ENCODE data around the gene SERPINE2. TPM values are rescaled to one million over a fixed set of nuclear protein-coding genes. Genes with fewer than 3 reads are reported as not detected.

Gene SERPINE2
- total RNA-seq, 1 experiment from 2014 or later, result 3.8 TPM

DNA sequence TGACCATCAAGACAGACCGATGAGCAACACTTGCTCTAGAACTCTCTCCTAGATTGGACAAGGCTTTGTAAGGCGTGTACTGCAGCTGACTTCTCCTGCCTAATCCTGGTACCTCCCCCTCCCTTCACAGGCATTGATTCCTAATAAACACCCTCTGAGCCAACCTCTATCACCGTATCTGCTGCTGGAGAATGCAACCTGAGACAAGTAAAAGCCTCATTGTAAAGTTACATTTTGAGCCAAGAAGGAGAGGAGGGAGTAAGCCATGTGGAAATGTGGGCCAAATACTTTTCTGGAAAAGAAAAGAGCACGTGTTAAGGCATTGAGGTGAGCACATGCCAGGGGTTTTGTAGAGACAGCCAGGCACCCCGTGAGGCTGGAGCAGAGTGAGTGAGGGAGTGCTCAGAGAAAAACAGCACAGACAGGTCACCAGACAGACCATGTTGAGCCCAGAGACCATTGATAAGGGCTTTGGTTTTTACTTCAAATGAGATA is 91.3 kb downstream of the SERPINE2 start:
- Mint-ChIP-seq H3K36me3 (ENCODE audit: insufficient read depth, unreplicated experiment) (peaks cover 24% of the 10 kb centered on the region), H3K27ac (ENCODE audit: unreplicated experiment) (peak overlapping the region; percentile 11), H3K4me3 (ENCODE audit: unreplicated experiment) (no peak overlapping the region), H3K27me3 (ENCODE audit: insufficient read depth, unreplicated experiment) (no peaks in the 10 kb centered on the region), H3K4me1 (ENCODE audit: low read depth, unreplicated experiment) (peaks cover 39% of the 10 kb centered on the region), H3K9me3 (ENCODE audit: unreplicated experiment) (no peaks in the 10 kb centered on the region)
- TF ChIP-seq CTCF (IDR thresholded peaks at IDR 0.05; ENCODE audit: insufficient read depth in 1 of 2, low read depth in 1 of 2, low read length in 1 of 2, severe bottlenecking in 1 of 2, unreplicated experiment in 1 of 2), result no peak
- CTCF ChIA-PET, result no interaction called here
- no peak overlapping the region for H3K4me3 ChIP-seq (ENCODE audit: low read depth, low read length)
- no peaks in the 10 kb centered on the region for H3K27me3 ChIP-seq (replicated peaks; ENCODE audit: control insufficient read depth, insufficient read depth, low read length)
- H3K36me3 ChIP-seq (ENCODE audit: control insufficient read depth, insufficient read depth, low read length), result no peaks in the 10 kb centered on the region
- peaks cover 11% of the 10 kb centered on the region; the same call in 1 of the 2 replicates for H3K4me1 ChIP-seq
- BruUV-seq (replicated peaks), result no TSS peak
- intact Hi-C loops (cut with micrococcal nuclease; ENCODE audit: unreplicated experiment), result no loop called here
- DNase-seq, result no peak
- no peaks in the 10 kb centered on the region for H3K9me3 ChIP-seq
- POLR2A ChIA-PET, result no interaction called here

DNA sequence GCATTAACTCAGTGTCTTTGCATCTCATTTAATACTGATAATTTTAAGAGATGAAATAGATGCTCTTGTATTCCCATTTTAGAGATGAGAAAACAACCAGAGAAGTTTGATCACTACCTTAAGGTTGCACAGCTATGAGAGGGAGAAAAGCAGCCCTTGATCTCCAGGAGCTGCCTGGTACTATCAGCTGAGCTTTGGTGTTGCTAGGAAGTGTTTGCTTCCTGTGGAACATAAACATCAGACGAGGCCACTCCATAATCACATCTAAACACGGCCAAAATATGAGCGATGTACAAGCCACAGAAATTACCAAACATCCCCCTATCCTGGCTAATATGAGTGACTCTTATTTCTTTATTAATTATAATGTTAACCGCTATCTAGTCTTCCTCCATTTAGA is 93.3 kb downstream of the SERPINE2 start:
- no peak overlapping the region for H3K27ac Mint-ChIP-seq (ENCODE audit: unreplicated experiment)
- H3K4me1 ChIP-seq, result peaks cover 14% of the 10 kb centered on the region
- H3K4me3 Mint-ChIP-seq (ENCODE audit: unreplicated experiment), result peak overlapping the region; percentile 97
- POLR2A ChIA-PET, result interaction anchor here (1.0 to 1.6 kb wide), 2 partner anchors 15 to 84 kb away, joined by 3 to 11 read pairs; no protein-coding TSS in a partner anchor
- BruUV-seq (replicated peaks), result no TSS peak
- no peaks in the 10 kb centered on the region for H3K27me3 ChIP-seq (replicated peaks; ENCODE audit: control insufficient read depth, insufficient read depth, low read length)
- CTCF ChIA-PET, result no interaction called here
- H3K36me3 Mint-ChIP-seq (ENCODE audit: insufficient read depth, unreplicated experiment), result peaks cover 33% of the 10 kb centered on the region
- no peaks in the 10 kb centered on the region for H3K9me3 ChIP-seq
- intact Hi-C loops (cut with micrococcal nuclease; ENCODE audit: unreplicated experiment), result loop anchor here (1.0 kb wide), 3 partner anchors 12 to 37 kb away; partner anchors contain the start of gene MRPL44
- H3K4me3 ChIP-seq (ENCODE audit: low read depth, low read length), result no peak overlapping the region
- DNase-seq, result no peak
- no peaks in the 10 kb centered on the region for H3K27me3 Mint-ChIP-seq (ENCODE audit: insufficient read depth, unreplicated experiment)
- no peak for TF ChIP-seq CTCF (IDR thresholded peaks at IDR 0.05; ENCODE audit: insufficient read depth in 1 of 2, low read depth in 1 of 2, low read length in 1 of 2, severe bottlenecking in 1 of 2, unreplicated experiment in 1 of 2)
- no peaks in the 10 kb centered on the region for H3K36me3 ChIP-seq (ENCODE audit: control insufficient read depth, insufficient read depth, low read length)
- peaks cover 39% of the 10 kb centered on the region for H3K4me1 Mint-ChIP-seq (ENCODE audit: low read depth, unreplicated experiment)
- H3K9me3 Mint-ChIP-seq (ENCODE audit: unreplicated experiment), result no peaks in the 10 kb centered on the region

GRCh38 chr2:223944703-223945531 is 94.2 kb downstream of the SERPINE2 start, which contains the start of gene WDFY1:
Gene WDFY1 (minus strand): TSS chr2:223945335. CDS start chr2:223945284, 51 bp downstream.
- POLR2A ChIA-PET, result interaction anchor here (1.0 to 1.6 kb wide), 2 partner anchors 14 to 83 kb away, joined by 3 to 11 read pairs; no protein-coding TSS in a partner anchor

More at GRCh38 chr2:223944703-223945531, 94.2 kb downstream of the SERPINE2 start, which contains the start of gene WDFY1:
- intact Hi-C loops (cut with micrococcal nuclease; ENCODE audit: unreplicated experiment), result loop anchor here (1.0 kb wide), 3 partner anchors 12 to 37 kb away; partner anchors contain the start of gene MRPL44
- BruUV-seq (replicated peaks), result no TSS peak
- Mint-ChIP-seq H3K27ac (ENCODE audit: unreplicated experiment) (peak within 1 kb of the TSS; percentile 94), H3K9me3 (ENCODE audit: unreplicated experiment) (no peaks in the 10 kb centered on the region), H3K4me1 (ENCODE audit: low read depth, unreplicated experiment) (peaks cover 39% of the 10 kb centered on the region), H3K27me3 (ENCODE audit: insufficient read depth, unreplicated experiment) (no peaks in the 10 kb centered on the region), H3K4me3 (ENCODE audit: unreplicated experiment) (peak within 1 kb of the TSS; percentile 97), H3K36me3 (ENCODE audit: insufficient read depth, unreplicated experiment) (peaks cover 33% of the 10 kb centered on the region)
- Histone ChIP-seq H3K4me3 (ENCODE audit: low read depth, low read length) (peak within 1 kb of the TSS; percentile 96), H3K9me3 (no peaks in the 10 kb centered on the region), H3K36me3 (ENCODE audit: control insufficient read depth, insufficient read depth, low read length) (no peaks in the 10 kb centered on the region), H3K4me1 (peaks cover 18% of the 10 kb centered on the region), H3K27me3 (replicated peaks; ENCODE audit: control insufficient read depth, insufficient read depth, low read length) (no peaks in the 10 kb centered on the region)
- CTCF ChIA-PET, result interaction anchor here (1.3 kb wide), 1 partner anchor 9 kb away, joined by 4 read pairs; no protein-coding TSS in a partner anchor
- TF ChIP-seq CTCF (IDR thresholded peaks at IDR 0.05; ENCODE audit: insufficient read depth in 1 of 2, low read depth in 1 of 2, low read length in 1 of 2, severe bottlenecking in 1 of 2, unreplicated experiment in 1 of 2), result no peak
- DNase-seq, result peak; percentile 90 to 96
